Germinal center (tissue), 1 donor: ENCODE results near the gene CTU1.
"Not testable (repeated sequence)": the region's sequence is repeated elsewhere in the genome, so short reads cannot be mapped to it uniquely, and the experiment has no call there.

Source experiments
- DNase-seq: peaks from one replicate; pipeline ENCODE4 v3.0.0; 2012; ENCODE audit warnings: mixed read lengths, low spot score

CTU1 gene

GRCh38 chr19:51108066-51108804 is at the start of gene CTU1:
CTU1 (minus strand) TSS chr19:51108409; CDS start chr19:51104569, 3,840 bp downstream.
- DNase-seq: peak; percentile 96

DNA sequence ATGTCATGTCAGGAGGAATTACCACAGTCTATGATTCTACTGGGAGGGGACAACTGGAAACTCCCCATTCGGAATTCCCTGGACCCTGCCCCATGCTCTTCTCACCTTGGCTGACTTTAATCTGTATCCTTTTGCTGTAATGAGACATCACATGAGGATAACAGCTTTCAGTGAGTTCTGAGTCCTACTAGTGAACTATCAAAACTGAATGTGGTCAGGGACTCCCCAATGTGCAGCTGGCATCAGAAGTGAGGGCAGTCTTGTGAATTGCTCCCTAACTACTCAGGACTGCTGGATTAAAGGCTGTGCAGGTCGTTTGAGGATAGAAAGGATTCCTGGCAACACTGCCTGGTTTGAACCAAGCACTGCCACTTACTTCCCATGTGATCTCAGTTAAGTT is 49.1 kb upstream of the CTU1 start:
- no peak for DNase-seq

- no peak for DNase-seq
These were observed 48.5 kb upstream of the CTU1 start for GRCh38 chr19:51156710-51157109.

- DNase-seq: no peak
These were observed 42.4 kb upstream of the CTU1 start for GRCh38 chr19:51150627-51151026.

DNA sequence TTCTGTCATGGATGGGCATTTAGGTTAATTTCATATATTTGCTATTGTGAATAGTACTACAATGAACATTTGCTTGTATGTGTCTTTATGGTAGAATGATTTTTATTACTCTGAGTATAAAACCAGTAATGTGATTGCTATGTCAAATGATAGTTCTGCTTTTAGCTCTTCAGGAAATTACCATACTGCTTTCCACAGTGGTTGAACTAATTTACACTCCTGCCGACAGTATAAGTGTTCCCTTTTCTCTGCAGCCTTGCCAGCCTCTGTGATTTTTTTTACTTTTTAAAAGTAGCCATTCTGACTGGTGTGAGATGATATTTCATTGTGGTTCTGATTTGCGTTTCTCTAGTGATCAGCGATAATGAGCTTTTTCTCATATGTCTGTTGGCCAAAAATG is 40.4 kb upstream of the CTU1 start:
- no peak for DNase-seq

DNA sequence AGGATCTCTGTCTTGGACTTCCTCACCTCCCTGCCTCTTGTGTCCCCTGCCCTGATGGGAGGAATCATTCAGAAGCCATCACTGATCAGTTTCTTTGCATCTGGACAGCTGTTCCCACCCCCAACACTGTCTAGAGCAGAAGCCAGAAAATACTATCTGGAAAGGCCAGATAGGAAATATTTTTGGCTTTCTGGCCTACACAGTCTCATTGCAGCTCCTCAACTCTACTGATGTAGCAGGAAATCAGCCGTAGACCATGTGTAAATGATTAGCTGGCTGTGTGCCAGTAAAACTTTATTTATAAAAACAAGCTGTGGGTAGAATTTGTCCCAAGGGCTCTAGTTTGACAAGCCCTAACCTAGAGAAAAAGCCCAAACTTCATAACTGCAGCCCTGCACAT is 39.5 kb upstream of the CTU1 start:
- DNase-seq: no peak

DNA sequence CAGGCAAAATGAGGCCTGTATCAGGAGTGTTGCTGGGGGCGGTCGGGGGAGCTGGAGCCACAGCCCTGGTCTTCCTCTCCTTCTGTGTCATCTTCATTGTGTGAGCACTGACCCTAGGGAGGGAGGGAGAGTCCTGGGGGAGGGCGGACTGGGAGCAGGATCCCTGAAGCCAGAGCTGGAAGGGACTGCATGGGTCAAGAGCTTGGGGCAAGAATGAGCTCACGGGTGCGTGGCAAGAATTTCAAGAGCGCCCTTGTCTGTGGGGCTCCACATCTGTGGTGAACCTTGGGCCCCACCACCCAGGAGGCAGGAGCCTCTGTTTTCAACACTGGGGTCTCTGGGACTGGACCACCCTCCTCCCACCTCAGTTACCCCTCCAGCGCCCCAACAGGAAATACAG is 38.5 kb upstream of the CTU1 start:
- no peak for DNase-seq

DNA sequence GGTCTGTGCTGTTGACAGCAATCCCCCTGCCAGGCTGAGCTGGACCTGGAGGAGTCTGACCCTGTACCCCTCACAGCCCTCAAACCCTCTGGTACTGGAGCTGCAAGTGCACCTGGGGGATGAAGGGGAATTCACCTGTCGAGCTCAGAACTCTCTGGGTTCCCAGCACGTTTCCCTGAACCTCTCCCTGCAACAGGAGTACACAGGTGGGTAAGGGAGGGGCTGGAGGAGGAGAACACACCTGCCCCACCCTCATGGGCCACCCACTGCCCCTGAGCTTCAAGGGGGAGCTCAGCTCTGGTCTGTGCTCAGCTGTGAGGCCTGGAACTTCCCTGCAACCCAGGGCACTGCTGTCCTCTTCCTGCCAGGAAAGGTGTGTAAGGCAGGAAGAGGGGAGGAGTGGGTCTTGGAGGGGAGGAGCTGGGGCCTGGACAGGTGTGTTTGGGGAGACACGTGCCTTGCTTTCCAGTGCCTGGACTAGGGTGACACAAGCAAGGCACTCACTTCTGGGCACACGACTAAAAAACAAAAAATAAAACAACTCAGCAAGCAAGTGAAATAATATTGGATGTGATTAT is 37.8 kb upstream of the CTU1 start:
- no peak for DNase-seq

DNA sequence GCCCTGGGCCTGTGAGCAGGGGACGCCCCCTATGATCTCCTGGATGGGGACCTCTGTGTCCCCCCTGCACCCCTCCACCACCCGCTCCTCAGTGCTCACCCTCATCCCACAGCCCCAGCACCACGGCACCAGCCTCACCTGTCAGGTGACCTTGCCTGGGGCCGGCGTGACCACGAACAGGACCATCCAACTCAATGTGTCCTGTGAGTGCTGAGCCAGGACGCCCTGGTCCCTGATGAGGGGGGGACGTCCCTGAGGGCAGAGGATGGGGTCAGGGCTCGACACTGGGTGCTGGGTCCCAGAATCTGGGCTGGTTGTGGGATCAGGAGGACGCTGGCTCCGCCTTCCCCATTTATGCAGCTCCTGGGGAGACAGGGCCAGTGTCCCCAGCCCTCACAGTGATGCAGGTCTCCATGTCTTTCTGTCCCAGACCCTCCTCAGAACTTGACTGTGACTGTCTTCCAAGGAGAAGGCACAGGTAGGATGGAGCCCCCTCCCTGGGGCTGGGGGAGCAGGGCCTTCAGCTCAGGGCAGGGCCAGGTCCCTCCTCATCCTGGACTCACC is 36.4 kb upstream of the CTU1 start:
- no peak for DNase-seq

DNA sequence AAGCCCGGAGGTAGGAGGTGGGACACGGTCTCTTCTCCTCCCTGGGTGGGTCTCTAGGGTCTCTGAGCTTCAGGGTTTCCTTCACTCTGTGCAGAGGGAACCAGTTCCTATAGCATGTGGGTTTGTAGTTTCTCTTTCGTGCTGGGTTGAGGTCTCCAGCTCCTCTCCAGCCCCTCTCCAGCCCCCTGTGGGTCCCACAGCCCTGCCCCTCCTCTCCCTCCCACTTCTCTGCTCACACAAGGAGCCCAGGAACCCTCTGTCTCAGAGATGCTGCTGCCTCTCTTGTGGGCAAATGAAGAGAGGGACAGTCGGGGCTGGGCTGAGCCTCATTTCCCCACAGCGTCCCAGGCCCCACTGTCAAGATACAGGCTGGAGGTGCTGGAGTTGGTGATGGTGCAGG is 35.3 kb upstream of the CTU1 start:
- DNase-seq: no peak

GRCh38 chr19:51142809-51143475 is 34.7 kb upstream of the CTU1 start:
- DNase-seq: not testable (repeated sequence)

- no peak for DNase-seq
These were observed 33.9 kb upstream of the CTU1 start, which contains the start of gene SIGLEC7 for GRCh38 chr19:51142119-51142518. SIGLEC7 (plus strand) TSS chr19:51142301; CDS start chr19:51142370, 69 bp downstream.

- no peak for DNase-seq
These were observed 33.0 kb upstream of the CTU1 start for GRCh38 chr19:51141181-51141580.

- DNase-seq: no peak
These were observed 32.2 kb upstream of the CTU1 start for GRCh38 chr19:51140441-51140840.

GRCh38 chr19:51139299-51140014 is 31.2 kb upstream of the CTU1 start:
- DNase-seq: no peak

GRCh38 chr19:51138549-51138979 is 30.4 kb upstream of the CTU1 start:
- no peak for DNase-seq

DNA sequence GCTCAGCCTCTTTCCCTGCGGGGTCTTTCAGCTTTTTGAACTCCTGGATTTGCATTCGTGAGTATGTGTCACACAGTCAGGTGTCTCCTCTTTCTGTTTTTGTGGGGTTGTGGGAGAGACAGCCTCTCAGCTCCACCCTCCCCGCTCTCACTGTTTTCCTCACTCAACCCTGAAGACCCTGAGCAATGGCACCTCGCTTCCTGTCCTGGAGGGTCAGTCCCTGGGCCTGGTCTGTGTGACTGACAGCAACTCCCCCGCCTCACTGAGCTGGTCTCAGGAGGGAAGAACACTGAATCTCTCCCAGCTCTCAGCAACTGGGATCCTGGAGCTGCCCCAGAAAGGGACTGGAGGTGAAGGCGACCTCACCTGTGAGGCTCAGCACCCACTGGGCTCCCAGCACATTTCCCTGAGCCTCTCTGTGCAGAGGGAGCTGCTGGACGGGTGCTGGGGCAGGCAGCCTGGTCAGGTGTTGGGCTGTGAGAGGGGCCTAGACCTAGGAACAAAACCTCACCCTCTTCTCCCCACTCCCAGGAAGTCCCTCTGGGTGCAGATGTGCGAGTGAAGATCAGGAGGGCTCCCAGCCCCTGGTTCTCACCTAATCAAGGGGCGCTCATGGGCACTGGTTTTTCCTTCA is 29.7 kb upstream of the CTU1 start:
- no peak for DNase-seq

DNA sequence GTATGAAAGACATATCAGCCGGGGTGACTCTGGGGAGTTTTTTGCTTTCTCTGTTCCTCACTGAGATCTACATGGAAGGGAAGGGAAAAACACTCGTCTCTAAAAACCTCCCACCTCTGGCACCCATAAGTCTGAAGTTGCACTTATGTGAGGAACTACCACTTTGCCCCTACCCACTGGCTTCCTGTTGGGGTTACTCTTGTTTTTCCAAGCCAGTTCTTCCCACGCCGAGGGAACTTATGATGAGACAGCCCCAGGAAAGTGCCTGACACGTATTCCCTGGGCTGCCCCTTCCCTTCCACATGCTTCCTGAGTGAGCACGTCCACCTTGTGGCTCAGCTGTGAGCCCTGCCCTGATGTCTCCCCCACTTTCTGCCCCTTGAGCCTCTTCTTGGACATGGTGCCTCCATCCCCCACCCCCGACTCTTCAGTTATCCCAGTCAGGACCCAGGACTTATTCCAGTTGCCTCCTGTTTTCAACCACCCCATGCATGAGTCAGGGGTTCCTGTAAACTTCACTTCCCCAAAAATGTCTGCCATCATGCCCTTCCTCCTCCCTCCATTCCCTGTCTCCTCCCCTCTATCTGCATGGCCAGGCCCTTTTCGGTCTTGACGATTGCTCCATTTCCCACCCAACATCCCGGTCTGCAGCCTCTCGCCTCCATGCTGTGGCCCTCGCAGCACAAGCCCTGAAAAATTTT is 28.8 kb upstream of the CTU1 start:
- DNase-seq: no peak

- DNase-seq: no peak
These were observed 28.0 kb upstream of the CTU1 start for GRCh38 chr19:51135986-51136762.

DNA sequence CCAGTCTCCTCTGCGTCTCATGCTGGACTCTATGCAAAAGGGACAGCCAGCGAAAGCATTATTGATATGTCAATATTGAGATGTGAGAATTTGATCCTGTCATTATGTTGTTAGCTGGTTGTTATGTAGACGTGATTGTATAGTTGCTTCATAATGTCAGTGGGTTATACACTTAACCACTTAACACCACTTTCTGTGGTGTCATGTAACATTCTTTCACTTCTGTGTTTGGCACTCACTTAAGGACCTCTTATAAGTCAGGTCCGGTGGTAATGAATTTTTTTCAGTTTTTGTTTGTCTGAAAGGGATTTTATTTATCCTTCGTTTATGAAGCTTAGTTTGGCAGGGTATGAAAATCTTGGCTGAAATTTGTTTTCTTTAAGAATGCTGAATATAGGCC is 26.8 kb upstream of the CTU1 start:
- no peak for DNase-seq
